Fibroblast of gingiva (primary cell): ENCODE results near the gene CEACAM21.

Experiments used
- DNase-seq: peaks from one replicate; pipeline ENCODE4 v3.0.0-alpha.2; 2011; ENCODE audit warnings: low read depth

CEACAM21 gene

GRCh38 chr19:41575998-41576397, at the start of gene CEACAM21:
Gene CEACAM21 (plus strand): TSS chr19:41576166. CDS start chr19:41576275, 109 bp downstream.
- no peak for DNase-seq

- no peak for DNase-seq
Observed at GRCh38 chr19:41527089-41527488, 48.9 kb upstream of the CEACAM21 start.

DNA sequence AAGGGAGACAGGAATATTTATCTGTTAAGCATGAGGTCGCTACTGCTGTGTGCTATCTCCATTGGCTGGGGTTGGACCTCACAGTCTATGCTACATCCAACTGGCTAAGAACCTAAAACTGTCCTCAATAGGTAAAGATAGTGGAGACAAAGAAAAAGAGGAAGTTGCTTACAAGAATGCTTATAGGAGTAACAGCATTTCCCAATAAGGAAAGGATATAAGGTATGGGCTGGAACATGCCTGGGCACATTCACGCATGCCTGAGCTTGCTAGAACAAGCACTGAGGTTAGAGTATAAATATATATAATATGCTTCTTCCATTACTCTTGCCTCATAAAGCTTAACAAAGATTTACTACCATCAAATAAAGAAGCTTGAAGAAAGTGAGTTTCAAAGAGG, 47.9 kb upstream of the CEACAM21 start:
- no peak for DNase-seq

GRCh38 chr19:41529484-41530183, 46.3 kb upstream of the CEACAM21 start:
- DNase-seq, result no peak

- DNase-seq, result no peak
Observed at GRCh38 chr19:41530184-41530534, 45.8 kb upstream of the CEACAM21 start.

- no peak for DNase-seq
Observed at GRCh38 chr19:41530761-41531301, 45.1 kb upstream of the CEACAM21 start.

GRCh38 chr19:41531438-41532311, 44.3 kb upstream of the CEACAM21 start:
- DNase-seq, result peak; percentile 47

GRCh38 chr19:41532526-41532925, 43.4 kb upstream of the CEACAM21 start:
- no peak for DNase-seq

GRCh38 chr19:41533671-41534215, 42.2 kb upstream of the CEACAM21 start:
- DNase-seq, result no peak

GRCh38 chr19:41535029-41535622, 40.8 kb upstream of the CEACAM21 start:
- no peak for DNase-seq

GRCh38 chr19:41537789-41538188, 38.2 kb upstream of the CEACAM21 start:
- no peak for DNase-seq

DNA sequence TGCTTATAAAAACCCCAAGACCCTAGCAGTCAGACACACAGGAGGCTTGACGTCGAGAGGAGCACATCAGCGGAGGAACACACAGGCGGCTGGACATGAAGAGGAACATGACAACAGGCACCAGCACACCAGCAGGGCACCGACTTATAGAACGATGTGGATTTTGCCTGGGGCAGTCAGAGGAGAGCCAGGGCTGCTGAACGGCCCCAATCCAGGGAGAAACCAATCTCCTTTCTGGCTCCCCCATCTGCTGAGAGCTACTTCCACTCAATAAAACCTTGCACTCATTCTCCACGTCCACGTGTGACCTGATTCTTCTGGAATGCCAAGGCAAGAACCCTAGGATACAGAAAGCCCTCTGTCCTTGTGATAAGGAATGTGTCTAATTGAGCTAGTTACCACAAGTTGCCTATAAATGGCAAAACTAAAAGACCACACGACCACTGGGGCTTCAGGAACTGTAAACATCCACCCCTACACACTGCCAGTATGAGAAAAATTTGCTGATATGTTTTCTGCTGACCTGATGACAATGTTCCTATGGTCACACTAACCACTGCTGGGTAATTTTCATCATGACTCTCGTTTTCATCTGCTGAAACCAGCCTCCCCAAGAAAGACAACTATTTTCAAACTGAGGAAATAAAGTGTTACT, 35.8 kb upstream of the CEACAM21 start:
- DNase-seq, result no peak

DNA sequence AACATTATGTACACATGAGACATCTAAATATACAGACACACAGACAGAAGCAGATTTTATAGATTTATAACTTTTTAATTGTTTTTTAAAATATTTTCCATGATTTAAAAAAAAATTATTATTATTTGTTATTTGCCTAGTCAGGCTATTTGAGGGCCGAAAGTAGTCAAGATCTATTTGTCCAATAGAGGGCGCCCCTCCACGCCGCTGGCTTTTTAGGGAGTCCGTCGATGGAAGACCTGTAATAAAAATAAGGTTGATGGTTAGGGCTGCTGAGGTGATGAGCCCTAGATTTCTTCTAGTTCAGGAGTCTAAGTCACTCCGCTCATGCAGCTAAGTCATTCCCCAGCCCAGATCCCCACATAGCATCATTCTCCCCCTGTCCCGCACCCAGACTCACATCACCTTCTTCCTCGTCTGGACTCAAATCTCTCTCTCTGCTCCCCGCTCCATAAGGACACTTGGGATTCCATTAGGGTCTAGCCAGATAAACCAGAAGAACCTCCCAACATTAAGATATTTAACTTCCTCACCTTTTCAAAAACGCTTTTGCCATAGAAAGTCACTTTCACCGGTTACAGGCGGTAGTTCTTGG, 33.9 kb upstream of the CEACAM21 start:
- no peak for DNase-seq

DNA sequence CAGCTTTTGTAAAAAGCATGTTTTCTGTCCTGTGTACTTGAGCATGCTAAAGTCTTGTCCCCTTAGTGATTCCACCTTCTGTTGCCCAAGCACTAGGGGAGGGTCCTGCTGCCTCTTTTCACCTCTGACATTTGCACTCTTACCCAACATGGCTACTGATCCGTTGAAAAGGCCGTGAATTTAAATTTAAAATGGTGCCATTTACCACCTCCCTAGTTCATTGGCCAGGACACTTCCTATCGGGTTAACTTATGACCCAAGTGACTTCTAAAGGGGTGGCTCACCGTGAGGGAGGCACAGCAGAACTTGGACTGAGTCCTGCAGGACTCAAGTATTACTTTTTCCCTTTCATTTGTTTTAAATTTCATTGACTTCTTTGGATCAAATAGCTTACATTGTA, 33.3 kb upstream of the CEACAM21 start:
- no peak for DNase-seq

DNA sequence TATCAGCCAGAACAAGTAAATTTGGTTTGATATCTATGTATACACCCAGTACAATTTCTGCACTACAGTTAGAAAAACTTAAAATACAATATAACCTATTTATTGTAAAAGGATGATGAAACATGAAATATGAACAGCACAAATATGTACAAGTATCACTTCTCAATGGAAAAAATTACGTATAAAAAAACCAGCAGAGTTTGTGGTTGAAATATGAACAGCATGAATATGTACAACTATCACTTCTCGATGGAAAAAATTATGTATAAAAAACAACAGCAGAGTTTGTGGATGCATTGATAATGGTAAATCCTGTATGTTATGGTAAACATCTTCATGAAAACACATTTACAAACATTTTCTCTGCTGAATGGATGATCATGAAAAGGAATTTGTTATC, 32.4 kb upstream of the CEACAM21 start:
- no peak for DNase-seq

- no peak for DNase-seq
Observed at GRCh38 chr19:41545547-41545946, 30.4 kb upstream of the CEACAM21 start.

GRCh38 chr19:41546386-41546789, 29.6 kb upstream of the CEACAM21 start:
- no peak for DNase-seq

DNA sequence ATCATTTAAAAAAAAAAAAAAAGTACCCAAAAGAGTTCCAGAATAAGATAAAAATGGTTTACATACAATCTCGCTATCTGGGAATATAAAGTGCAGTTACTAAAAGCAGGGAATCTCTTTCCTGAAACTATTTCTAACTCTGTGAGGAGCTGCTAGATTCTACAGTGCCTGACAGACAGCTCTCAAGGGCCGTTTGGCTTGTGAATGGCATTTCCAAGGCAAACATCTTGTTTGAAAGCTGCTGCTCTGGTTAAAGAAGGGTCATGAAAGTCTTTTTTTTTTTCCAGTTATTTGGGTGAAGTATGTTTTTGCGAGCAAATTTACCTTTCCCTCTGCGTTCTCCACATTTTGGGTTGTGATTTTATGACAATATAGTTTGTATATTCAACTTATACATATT, 29.0 kb upstream of the CEACAM21 start:
- DNase-seq, result no peak

DNA sequence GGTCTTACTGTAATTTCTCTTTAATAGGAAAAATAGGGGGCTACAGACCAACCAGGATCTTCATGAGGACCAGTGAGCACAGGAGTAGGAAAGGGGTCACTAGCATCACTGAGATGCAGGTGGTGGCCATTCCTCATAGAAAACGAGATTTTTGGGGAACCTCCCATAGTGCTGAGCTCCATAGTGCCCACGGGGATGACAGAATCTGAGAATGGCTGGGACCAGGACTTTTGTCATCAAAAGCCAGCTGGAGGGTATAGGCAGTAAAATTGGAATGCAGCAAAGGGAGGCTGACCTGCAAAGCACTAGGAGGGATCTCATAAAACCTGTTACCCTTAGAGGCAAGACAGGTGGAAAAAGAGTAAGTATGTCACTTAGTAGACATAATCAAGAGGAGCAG, 28.4 kb upstream of the CEACAM21 start:
- no peak for DNase-seq

- DNase-seq, result no peak
Observed at GRCh38 chr19:41548047-41548446, 27.9 kb upstream of the CEACAM21 start.

GRCh38 chr19:41548954-41549688, 26.8 kb upstream of the CEACAM21 start:
- no peak for DNase-seq
